Measurements from ENCODE around the gene NTN1. TPM values are rescaled to one million over a fixed set of nuclear protein-coding genes. Genes with fewer than 3 reads are reported as not detected.

Gene NTN1
- total and polyA plus RNA-seq, 2 of the 13 experiments (the other 11 are each of a cell fraction or from before 2014, with no cell fraction given), result 0.04 to 0.05 TPM

- Histone ChIP-seq H3K27ac (ENCODE audit: extremely low read length, insufficient read depth, low read length) (no peak overlapping the region), H3K36me3 (replicated peaks in 1 of 2; ENCODE audit: control insufficient read depth in 1 of 2, insufficient read depth in 2 of 2, low read length in 2 of 2) (no peaks in the 10 kb centered on the region), H3K79me2 (ENCODE audit: insufficient read depth, low read length) (no peaks in the 10 kb centered on the region), H4K20me1 (ENCODE audit: insufficient read depth, low read length) (no peaks in the 10 kb centered on the region), H3K27me3 (ENCODE audit: control insufficient read depth in 1 of 2, insufficient read depth in 2 of 2, low read length in 2 of 2) (peaks cover 0 to 55% of the 10 kb centered on the region in 2 experiments; a peak in 4 of 5 replicates), H3K9me3 (ENCODE audit: low read length) (0 out of 2 replicates have a peak, but pooled peaks cover 3% of the 10 kb centered on the region), H2AFZ (ENCODE audit: low read length) (no peak overlapping the region), H3K4me1 (ENCODE audit: insufficient read depth, low read length) (no peaks in the 10 kb centered on the region), H3K9ac (ENCODE audit: insufficient read depth, low read depth, low read length) (no peak overlapping the region), H3K4me3 (replicated peaks in 1 of 3; ENCODE audit: insufficient read depth in 1 of 3, low read depth in 2 of 3, low read length in 3 of 3) (no peak overlapping the region), H3K4me2 (ENCODE audit: low read depth, low read length) (no peak overlapping the region)
- in situ Hi-C loops (cut with HindIII; ENCODE audit: extremely low pct_ligation_motif_present, low pct_unique_long_range_greater_than_20kb) (no loop called here), intact Hi-C loops (cut with micrococcal nuclease; ENCODE audit: unreplicated experiment) (no loop called here)
- BruUV-seq (replicated peaks), result no TSS peak
- WGBS (ENCODE audit: low lambda C conversion rate), result 30% methylated on average over 4 of the region's 4 CpGs
- DNase-seq (ENCODE audit: low spot score) (no peak), ATAC-seq (no peak), FAIRE-seq (no peak)
- ChIA-PET CTCF (ENCODE audit: low intra/inter-chr PET ratio, low total read pairs) (no interaction called here), POLR2A (no interaction called here)
- TF ChIP-seq ZNF891 (CRISPR knock-in tag; IDR thresholded peaks at IDR 0.05), result no peak
- TF ChIP-seq ZNF570 (CRISPR knock-in tag; IDR thresholded peaks at IDR 0.05; ENCODE audit: borderline replicate concordance), result no peak
- no peak for TF ChIP-seq ATF3 (CRISPR knock-in tag; IDR thresholded peaks at IDR 0.05)
- no peak for TF ChIP-seq ZNF350 (CRISPR knock-in tag; IDR thresholded peaks at IDR 0.05; ENCODE audit: borderline replicate concordance, low read depth)
- no peak for TF ChIP-seq POGZ (CRISPR knock-in tag; IDR thresholded peaks at IDR 0.05)
- TF ChIP-seq, protein P1, sequence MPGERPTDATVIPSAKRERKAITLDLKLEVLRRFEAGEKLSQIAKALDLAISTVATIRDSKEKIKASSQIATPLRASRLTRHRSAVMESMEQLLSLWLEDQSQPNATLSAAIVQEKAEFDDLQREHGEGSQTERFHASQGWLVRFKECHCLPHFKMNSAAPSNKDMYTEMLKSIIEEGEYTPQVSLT (CRISPR knock-in tag; IDR thresholded peaks at IDR 0.05; ENCODE audit: borderline replicate concordance, low read depth), result no peak
- no peak for TF ChIP-seq ZIK1 (CRISPR knock-in tag; IDR thresholded peaks at IDR 0.05; ENCODE audit: borderline replicate concordance, low read depth)
- TF ChIP-seq, protein P2, sequence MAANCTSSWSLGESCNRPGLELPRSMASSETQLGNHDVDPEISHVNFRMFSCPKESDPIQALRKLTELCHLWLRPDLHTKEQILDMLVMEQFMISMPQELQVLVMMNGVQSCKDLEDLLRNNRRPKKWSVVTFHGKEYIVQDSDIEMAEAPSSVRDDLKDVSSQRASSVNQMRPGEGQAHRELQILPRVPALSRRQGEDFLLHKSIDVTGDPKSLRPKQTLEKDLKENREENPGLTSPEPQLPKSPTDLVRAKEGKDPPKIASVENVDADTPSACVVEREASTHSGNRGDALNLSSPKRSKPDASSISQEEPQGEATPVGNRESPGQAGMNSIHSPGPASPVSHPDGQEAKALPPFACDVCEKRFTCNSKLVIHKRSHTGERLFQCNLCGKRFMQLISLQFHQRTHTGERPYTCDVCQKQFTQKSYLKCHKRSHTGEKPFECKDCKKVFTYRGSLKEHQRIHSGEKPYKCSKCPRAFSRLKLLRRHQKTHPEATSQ (CRISPR knock-in tag; IDR thresholded peaks at IDR 0.05; ENCODE audit: borderline replicate concordance), result no peak
- no peak for TF ChIP-seq ZNF430 (CRISPR knock-in tag; IDR thresholded peaks at IDR 0.05)
- no peak for TF ChIP-seq ZEB1 (IDR thresholded peaks at IDR 0.05; ENCODE audit: insufficient replicate concordance, low read depth)
- TF ChIP-seq ZFAT (CRISPR knock-in tag; conservative IDR thresholded peaks at IDR 0.05), result no peak
Measured at GRCh38 chr17:9051561-9051960, 30.3 kb downstream of the NTN1 start.

All from HepG2 (cell line).